Prostate gland (tissue), 2 donors: ENCODE measurements around the gene GALNT6.
"Not testable (repeated sequence)": the region's sequence is repeated elsewhere in the genome, so short reads cannot be mapped to it uniquely, and the experiment has no call there.

ENCODE experiments used
- CTCF ChIP-seq, 4 experiments: fragments of 200-600 bp in 2 of 4; fragments of 450-650 bp in 2 of 4; sonication (generic) in 2 of 4; IDR thresholded peaks; 1 replicate in 3 of 4; 2 replicates in 1 of 4; pipeline ENCODE4 v1.5.1; 2016 to 2019; ENCODE audit warnings: antibody characterized with exemption in 4 of 4, mild to moderate bottlenecking in 2 of 4, moderate library complexity in 2 of 4
- POLR2A ChIP-seq: fragments of 450-650 bp; IDR thresholded peaks from one replicate; pipeline ENCODE4 v1.6.1; 2016; ENCODE audit warnings: antibody characterized with exemption, mild to moderate bottlenecking

GRCh38 chr12:51337336-51337735 is 53.9 kb downstream of the GALNT6 start:
- TF ChIP-seq CTCF (IDR thresholded peaks at IDR 0.05); POLR2A: not testable (repeated sequence)
